Measurements from ENCODE around the gene PPM1A. TPM values are rescaled to one million over a fixed set of nuclear protein-coding genes. Genes with fewer than 3 reads are reported as not detected.

PPM1A gene
- total and polyA plus RNA-seq, 8 donors, result 49.4 to 60.2 (median 54.9) TPM

DNA sequence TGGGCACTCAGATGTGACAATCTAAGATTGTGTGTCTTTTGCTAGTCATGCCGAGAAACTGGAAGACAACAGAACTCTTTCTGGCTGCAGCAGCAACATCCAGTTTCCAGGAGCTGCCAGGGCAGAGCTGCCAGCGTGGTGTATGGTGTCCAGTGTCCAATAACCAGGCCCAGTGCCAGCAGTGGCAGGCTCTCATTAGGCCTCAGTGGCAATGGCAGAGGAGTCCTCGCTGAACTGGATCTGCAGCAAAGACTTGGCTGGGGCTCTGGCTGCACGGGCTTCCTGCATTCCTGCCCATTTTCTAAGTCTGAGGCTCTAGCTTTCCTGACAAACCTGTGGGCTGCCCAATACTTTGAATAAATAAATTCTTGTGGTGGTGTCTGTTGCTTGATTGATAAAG, 26.2 kb upstream of the PPM1A start:
- intact Hi-C loops (cut with DNase I), result no loop called here
- Histone ChIP-seq H3K36me3 (no peaks in the 10 kb centered on the region), H3K4me1 (no peaks in the 10 kb centered on the region), H3K27ac (no peak overlapping the region), H3K27me3 (no peaks in the 10 kb centered on the region), H3K4me3 (no peak overlapping the region), H3K9me3 (no peaks in the 10 kb centered on the region)
- DNase-seq (no peak), ATAC-seq (peak; percentile 54)
- TF ChIP-seq, protein P1, sequence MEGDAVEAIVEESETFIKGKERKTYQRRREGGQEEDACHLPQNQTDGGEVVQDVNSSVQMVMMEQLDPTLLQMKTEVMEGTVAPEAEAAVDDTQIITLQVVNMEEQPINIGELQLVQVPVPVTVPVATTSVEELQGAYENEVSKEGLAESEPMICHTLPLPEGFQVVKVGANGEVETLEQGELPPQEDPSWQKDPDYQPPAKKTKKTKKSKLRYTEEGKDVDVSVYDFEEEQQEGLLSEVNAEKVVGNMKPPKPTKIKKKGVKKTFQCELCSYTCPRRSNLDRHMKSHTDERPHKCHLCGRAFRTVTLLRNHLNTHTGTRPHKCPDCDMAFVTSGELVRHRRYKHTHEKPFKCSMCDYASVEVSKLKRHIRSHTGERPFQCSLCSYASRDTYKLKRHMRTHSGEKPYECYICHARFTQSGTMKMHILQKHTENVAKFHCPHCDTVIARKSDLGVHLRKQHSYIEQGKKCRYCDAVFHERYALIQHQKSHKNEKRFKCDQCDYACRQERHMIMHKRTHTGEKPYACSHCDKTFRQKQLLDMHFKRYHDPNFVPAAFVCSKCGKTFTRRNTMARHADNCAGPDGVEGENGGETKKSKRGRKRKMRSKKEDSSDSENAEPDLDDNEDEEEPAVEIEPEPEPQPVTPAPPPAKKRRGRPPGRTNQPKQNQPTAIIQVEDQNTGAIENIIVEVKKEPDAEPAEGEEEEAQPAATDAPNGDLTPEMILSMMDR (IDR thresholded peaks at IDR 0.05), result no peak

DNA sequence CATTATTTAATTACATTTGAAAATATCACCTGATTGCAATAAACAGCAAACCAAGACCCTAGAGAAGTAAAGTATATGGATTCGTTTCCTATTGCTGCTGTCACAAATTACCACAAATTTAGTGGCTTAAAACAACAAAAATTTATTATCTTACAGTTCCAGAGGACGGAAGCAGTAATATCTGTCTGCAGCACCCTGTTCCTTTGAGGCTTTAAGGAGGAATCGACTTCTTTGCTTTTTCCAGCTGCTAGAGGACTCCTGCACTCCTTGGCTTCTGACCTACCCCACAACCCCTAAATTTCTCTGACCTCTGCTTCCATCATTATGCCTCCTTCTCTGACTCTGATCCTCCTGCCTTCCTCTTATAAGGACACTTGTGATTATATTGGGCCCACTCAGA, 23.8 kb upstream of the PPM1A start:
- TF ChIP-seq, protein P1 (IDR thresholded peaks at IDR 0.05), result no peak
- Histone ChIP-seq H3K9me3 (no peaks in the 10 kb centered on the region), H3K4me1 (no peaks in the 10 kb centered on the region), H3K27ac (no peak overlapping the region), H3K4me3 (no peak overlapping the region), H3K27me3 (no peaks in the 10 kb centered on the region), H3K36me3 (no peaks in the 10 kb centered on the region)
- intact Hi-C loops (cut with DNase I), result no loop called here
- no peak for ATAC-seq
- DNase-seq, result no peak

DNA sequence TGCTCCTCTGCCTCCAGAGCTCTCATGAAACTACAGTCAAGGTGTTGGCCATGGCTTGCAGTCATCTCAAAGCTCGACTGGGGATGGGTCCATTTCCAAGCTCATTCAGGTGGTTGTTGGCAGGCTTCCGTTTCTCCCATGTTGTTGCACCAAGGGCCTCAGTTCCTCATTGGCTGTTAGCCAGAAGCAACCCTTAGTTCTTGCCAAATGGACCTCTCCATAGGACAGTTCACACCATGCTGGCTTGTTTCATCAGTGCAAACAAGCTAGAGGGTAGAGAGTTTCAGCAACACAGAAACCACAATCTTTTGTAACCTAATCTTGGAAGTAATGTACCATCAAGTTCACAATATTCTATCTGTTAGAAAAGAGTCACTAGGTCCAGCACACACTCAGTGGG, 22.7 kb upstream of the PPM1A start:
- H3K27ac ChIP-seq, result no peak overlapping the region
- no peaks in the 10 kb centered on the region for H3K36me3 ChIP-seq
- H3K4me3 ChIP-seq, result no peak overlapping the region
- H3K4me1 ChIP-seq, result no peaks in the 10 kb centered on the region
- ATAC-seq (no peak), DNase-seq (no peak)
- H3K27me3 ChIP-seq, result no peaks in the 10 kb centered on the region
- intact Hi-C loops (cut with DNase I), result no loop called here
- H3K9me3 ChIP-seq, result no peaks in the 10 kb centered on the region
- TF ChIP-seq, protein P1 (IDR thresholded peaks at IDR 0.05), result no peak

DNA sequence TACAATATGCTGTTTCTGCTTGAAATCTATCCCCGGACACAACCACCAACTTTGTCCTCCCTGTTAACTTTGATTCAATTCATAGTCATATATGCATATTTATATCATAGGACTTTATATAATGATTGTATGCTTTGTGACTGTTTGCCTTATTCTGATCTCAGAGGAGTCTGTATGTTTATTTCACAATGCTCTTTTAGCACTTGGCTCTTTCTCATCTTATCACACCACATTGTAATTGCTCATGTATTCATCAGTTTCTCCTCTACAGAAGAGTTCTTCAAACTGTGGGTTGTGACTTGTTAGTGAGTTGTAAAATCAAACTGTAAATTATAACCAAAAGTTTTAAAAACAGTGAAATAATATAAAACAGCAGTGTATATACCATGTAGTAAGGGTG, 21.7 kb upstream of the PPM1A start:
- no peak for ATAC-seq
- DNase-seq, result no peak
- Histone ChIP-seq H3K4me3 (no peak overlapping the region), H3K4me1 (no peaks in the 10 kb centered on the region), H3K36me3 (no peaks in the 10 kb centered on the region), H3K27ac (no peak overlapping the region), H3K9me3 (peaks cover 0 to 8% of the 10 kb centered on the region in 2 donors), H3K27me3 (no peaks in the 10 kb centered on the region)
- intact Hi-C loops (cut with DNase I), result no loop called here
- TF ChIP-seq, protein P1 (IDR thresholded peaks at IDR 0.05), result no peak

DNA sequence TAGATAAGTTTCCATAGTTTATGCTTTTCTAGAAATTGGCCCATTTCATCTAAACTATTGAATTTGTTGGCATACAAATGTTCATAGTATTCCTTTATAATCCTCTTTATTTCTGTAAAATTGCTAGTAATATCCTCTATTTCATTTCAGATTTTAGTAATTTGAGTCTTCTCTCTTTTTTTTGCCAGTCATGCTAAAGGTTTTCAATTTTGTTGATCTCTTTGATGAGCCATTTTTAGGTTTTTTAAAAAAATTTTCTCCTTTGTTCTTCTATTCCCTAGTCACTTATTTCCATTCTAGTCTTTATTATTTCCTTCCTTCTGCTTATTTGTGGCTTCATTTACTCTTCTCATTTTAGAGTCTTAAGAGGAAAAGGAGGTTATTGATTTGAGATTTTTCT, 19.4 kb upstream of the PPM1A start:
- DNase-seq, result no peak

More for the DNA sequence above, 19.4 kb upstream of the PPM1A start:
- intact Hi-C loops (cut with DNase I), result no loop called here
- Histone ChIP-seq H3K27ac (no peak overlapping the region), H3K36me3 (no peaks in the 10 kb centered on the region), H3K27me3 (no peaks in the 10 kb centered on the region), H3K4me3 (no peak overlapping the region), H3K9me3 (peaks cover 0 to 13% of the 10 kb centered on the region in 2 donors), H3K4me1 (no peaks in the 10 kb centered on the region)
- ATAC-seq, result no peak
- TF ChIP-seq, protein P1 (IDR thresholded peaks at IDR 0.05), result no peak

Measured in left lung (tissue), 10 donors.